T-helper 17 cell (primary cell): Measurements from ENCODE around the gene TUNAR. TPM values are rescaled to one million over a fixed set of nuclear protein-coding genes. Genes with fewer than 3 reads are reported as not detected.

ENCODE experiments used
- total RNA-seq, 4 donors: library from RNA in 2 of 4; stranded (reverse) in 2 of 4; gene quantifications; one replicate each; pipeline ENCODE4 v1.2.3 and lab custom pipeline; 2022 to 2026

TUNAR gene
- total RNA-seq, 2 donors from 2014 or later = not detected

Other genes with a start within 250 kb of the TUNAR start
- gene TCL1B, start 190.4 kb upstream of the TUNAR start, total RNA-seq = not detected
- gene TCL1A, start 162.7 kb upstream of the TUNAR start, total RNA-seq = 1 to 10 TPM in 1 of 2 donors, not detected in 1; 5.4 TPM
- gene C14orf132, start 162.5 kb downstream of the TUNAR start, total RNA-seq = 1 to 10 TPM; 1.7 to 2.8 TPM